Panc1 (cell line): ENCODE data around the gene PARP12. TPM values are rescaled to one million over a fixed set of nuclear protein-coding genes. Genes with fewer than 3 reads are reported as not detected.

Experiments
- ATAC-seq: fragments of 200-7000 bp; cut with Tn5 transposase; 2 replicates; pipeline ENCODE4 v1.9.1; 2020; ENCODE audit warnings: mild to moderate bottlenecking, moderate library complexity
- BruUV-seq: library from RNA; stranded (reverse); fragments of 400-500 nt; replicated peaks from 2 replicates; lab custom pipeline; 2021; lab: Mats Ljungman, UMichigan
- CTCF ChIA-PET: fragments of 300-600 bp; sonication (Branson Sonifier 250); formaldehyde crosslinking; loops from one replicate; lab custom pipeline; 2022; ENCODE audit warnings: antibody characterized with exemption; lab: Charles Lee
- POLR2A ChIA-PET: fragments of 300-600 bp; sonication (Branson Sonifier 250); formaldehyde crosslinking; loops from one replicate; lab custom pipeline; 2022; ENCODE audit warnings: antibody characterized with exemption; lab: Charles Lee
- DNase-seq: peaks from one replicate; pipeline ENCODE4 v3.0.0-alpha.2; 2010; ENCODE audit warnings: low read depth, low spot score
- H3K27ac ChIP-seq: 2 replicates; pipeline ENCODE4 v1.5.1; 2011; ENCODE audit warnings: mild to moderate bottlenecking, low read length, inconsistent platforms
- H3K27me3 ChIP-seq: fragments of 200-500 bp; sonication (Bioruptor generic); 2 replicates; pipeline ENCODE4 v1.6.0; 2014; ENCODE audit warnings: low read length, inconsistent platforms; ENCODE audit not compliant: control insufficient read depth, insufficient read depth
- H3K36me3 ChIP-seq: fragments of 200-500 bp; sonication (Bioruptor generic); 2 replicates; pipeline ENCODE4 v1.5.1; 2014; ENCODE audit warnings: inconsistent platforms, mild to moderate bottlenecking, low read length, moderate library complexity; ENCODE audit not compliant: control insufficient read depth, insufficient read depth
- H3K4me1 ChIP-seq: 2 replicates; pipeline ENCODE4 v1.5.1; 2011; ENCODE audit warnings: inconsistent platforms, mild to moderate bottlenecking, low read length, moderate library complexity; ENCODE audit not compliant: control insufficient read depth, insufficient read depth
- H3K4me3 ChIP-seq, 2 experiments: 2 replicates each; pipeline ENCODE4 v1.5.1; 2011 to 2012; ENCODE audit warnings: low read depth in 2 of 2, low read length in 2 of 2, mild to moderate bottlenecking in 2 of 2, inconsistent platforms in 1 of 2, moderate library complexity in 1 of 2
- H3K9me3 ChIP-seq: fragments of 200-500 bp; sonication (Bioruptor generic); 2 replicates; pipeline ENCODE4 v1.5.1; 2014; ENCODE audit warnings: low read depth, mild to moderate bottlenecking, inconsistent platforms, low read length, moderate library complexity; ENCODE audit not compliant: control insufficient read depth, insufficient read depth
- CTCF ChIP-seq: fragments of 450-650 bp; IDR thresholded peaks from 2 replicates; pipeline ENCODE4 v1.5.1; 2017; ENCODE audit warnings: mild to moderate bottlenecking
- POLR2AphosphoS5 ChIP-seq: IDR thresholded peaks from 2 replicates; pipeline ENCODE4 v1.6.1; 2012; ENCODE audit warnings: mild to moderate bottlenecking, low read depth, low read length, moderate library complexity
- REST ChIP-seq, 2 experiments: IDR thresholded peaks; 2 replicates each; pipeline ENCODE4 v1.6.1; 2011 to 2012; ENCODE audit warnings: low read depth in 2 of 2, control low read depth in 1 of 2, low read length in 1 of 2, mild to moderate bottlenecking in 1 of 2, moderate library complexity in 1 of 2; ENCODE audit not compliant: insufficient read depth in 1 of 2
- SIN3A ChIP-seq: IDR thresholded peaks from 2 replicates; pipeline ENCODE4 v1.6.1; 2012; ENCODE audit warnings: low read depth, mild to moderate bottlenecking, low read length, moderate library complexity, borderline replicate concordance; ENCODE audit not compliant: insufficient read depth
- TCF7L2 ChIP-seq: IDR thresholded peaks from 2 replicates; pipeline ENCODE4 v1.6.1; 2011; ENCODE audit warnings: mild to moderate bottlenecking, low read depth, low read length, inconsistent platforms
- in situ Hi-C: cut with HindIII; loops from 2 replicates; pipeline ENCODE4 v1.10.0; 2016; ENCODE audit warnings: low sequenced_read_pairs, low pct_unique_long_range_greater_than_20kb
- intact Hi-C: fragments of 100-400 bp; cut with micrococcal nuclease; formaldehyde crosslinking; loops from one replicate; pipeline ENCODE4 v1.10.0; 2022; ENCODE audit not compliant: unreplicated experiment
- total RNA-seq: library from RNA; stranded (reverse); gene quantifications from one replicate; pipeline ENCODE4 v1.2.1, GENCODE V29; 2021; ENCODE audit not compliant: unreplicated experiment

The PARP12 gene
- total RNA-seq, 1 experiment from 2014 or later, result 31.7 TPM

DNA sequence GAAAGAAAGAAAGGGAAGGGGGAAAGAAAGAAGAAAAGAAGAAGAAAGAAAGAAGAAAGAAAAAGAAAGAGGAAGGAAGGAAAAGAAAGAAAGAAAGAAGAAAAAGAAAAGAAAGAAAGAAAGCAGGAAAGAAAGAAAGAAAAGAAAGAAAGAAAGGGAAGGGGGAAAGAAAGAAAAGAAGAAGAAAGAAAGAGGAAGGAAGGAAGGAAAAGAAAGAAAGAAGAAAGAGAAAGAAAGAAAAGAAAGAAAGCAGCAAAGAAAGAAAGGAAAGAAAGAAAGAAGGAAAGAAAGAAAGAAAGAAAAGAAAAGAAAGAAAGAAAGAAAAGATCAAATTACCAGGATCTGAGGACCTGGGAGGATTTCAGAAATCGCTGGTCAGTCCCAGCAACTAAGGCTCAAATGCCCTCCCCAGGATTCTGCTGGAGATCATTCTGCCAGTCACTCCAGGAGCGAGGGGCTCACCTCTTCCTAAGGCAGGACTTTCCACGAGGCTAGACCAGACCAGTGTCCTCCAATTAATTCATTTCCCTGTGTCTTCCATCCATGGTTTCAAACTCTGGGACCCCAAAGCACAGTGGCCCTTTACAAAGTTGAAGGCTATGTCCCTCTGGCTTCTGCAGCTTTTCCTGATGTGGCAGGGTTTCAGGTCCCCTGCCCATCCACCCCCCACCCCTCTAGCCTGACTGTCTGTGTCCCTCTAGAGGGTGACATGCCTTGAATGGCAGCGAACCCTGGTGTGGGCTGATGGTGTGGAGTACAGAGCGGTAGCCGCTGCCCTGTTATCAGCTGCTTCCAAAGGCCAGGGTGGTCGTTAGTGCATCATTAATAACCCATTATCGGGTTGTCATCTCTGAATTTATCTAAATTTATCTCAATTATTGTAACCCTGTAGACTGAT is 77.9 kb downstream of the PARP12 start:
- H3K27ac ChIP-seq, result no peak overlapping the region
- in situ Hi-C loops, result no loop called here
- no TSS peak for BruUV-seq

More for the DNA sequence above, 77.9 kb downstream of the PARP12 start:
- intact Hi-C loops, result no loop called here
- ATAC-seq (no peak), DNase-seq (no peak)
- no peak overlapping the region for H3K4me3 ChIP-seq
- H3K27me3 ChIP-seq, result peaks cover 4% of the 10 kb centered on the region; the same call in 1 of the 2 replicates
- CTCF ChIA-PET, result no interaction called here
- H3K36me3 ChIP-seq, result no peaks in the 10 kb centered on the region
- no peaks in the 10 kb centered on the region for H3K9me3 ChIP-seq
- POLR2A ChIA-PET, result no interaction called here
- H3K4me1 ChIP-seq, result no peaks in the 10 kb centered on the region
- TF ChIP-seq TCF7L2, result no peak
- TF ChIP-seq POLR2AphosphoS5, result no peak
- no peak for TF ChIP-seq REST (IDR thresholded peaks at IDR 0.05; ENCODE audit: insufficient read depth in 1 of 2, low read depth in 2 of 2, low read length in 1 of 2)
- TF ChIP-seq SIN3A, result no peak
- TF ChIP-seq CTCF, result no peak
